B cell (primary cell): ENCODE results near the gene ZNF140.

ENCODE experiments used
- EZH2 ChIP-seq: IDR thresholded peaks from 2 replicates; pipeline ENCODE4 v1.6.1; 2012; ENCODE audit warnings: borderline replicate concordance, low read depth, mild to moderate bottlenecking, moderate library complexity, low read length; ENCODE audit not compliant: insufficient read depth, poor library complexity, severe bottlenecking
- TF ChIP-seq, protein P1 (sequence below): fragments of 200-600 bp; IDR thresholded peaks from one replicate; pipeline ENCODE4 v1.8.0; 2022; ENCODE audit warnings: antibody characterized with exemption, mild to moderate bottlenecking

DNA sequence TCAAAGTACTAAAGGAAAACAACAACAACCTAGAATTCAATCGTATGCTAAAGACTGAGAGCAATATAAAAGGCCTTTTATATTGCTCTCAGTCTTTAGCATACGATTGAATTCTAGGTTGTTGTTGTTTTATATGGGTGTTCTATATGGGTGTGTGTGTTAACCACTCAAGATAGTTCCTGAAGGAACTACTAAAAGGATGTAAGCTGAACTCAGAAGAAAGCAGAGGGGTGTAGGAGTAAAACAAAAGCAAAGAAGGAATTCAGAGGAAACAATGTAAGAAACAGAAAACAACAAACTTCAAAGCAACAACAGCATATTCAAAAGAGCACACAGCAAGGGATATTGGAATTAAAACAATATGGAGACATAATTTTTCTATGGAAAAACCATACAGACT is 44.0 kb downstream of the ZNF140 start:
- TF ChIP-seq, protein P1, sequence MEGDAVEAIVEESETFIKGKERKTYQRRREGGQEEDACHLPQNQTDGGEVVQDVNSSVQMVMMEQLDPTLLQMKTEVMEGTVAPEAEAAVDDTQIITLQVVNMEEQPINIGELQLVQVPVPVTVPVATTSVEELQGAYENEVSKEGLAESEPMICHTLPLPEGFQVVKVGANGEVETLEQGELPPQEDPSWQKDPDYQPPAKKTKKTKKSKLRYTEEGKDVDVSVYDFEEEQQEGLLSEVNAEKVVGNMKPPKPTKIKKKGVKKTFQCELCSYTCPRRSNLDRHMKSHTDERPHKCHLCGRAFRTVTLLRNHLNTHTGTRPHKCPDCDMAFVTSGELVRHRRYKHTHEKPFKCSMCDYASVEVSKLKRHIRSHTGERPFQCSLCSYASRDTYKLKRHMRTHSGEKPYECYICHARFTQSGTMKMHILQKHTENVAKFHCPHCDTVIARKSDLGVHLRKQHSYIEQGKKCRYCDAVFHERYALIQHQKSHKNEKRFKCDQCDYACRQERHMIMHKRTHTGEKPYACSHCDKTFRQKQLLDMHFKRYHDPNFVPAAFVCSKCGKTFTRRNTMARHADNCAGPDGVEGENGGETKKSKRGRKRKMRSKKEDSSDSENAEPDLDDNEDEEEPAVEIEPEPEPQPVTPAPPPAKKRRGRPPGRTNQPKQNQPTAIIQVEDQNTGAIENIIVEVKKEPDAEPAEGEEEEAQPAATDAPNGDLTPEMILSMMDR = no peak
- TF ChIP-seq EZH2 = no peak
